A673 (cell line): ENCODE data around the gene IGFBP4.
"Not testable (repeated sequence)": the region's sequence is repeated elsewhere in the genome, so short reads cannot be mapped to it uniquely, and the experiment has no call there.

ENCODE experiments used
- EZH2 ChIP-seq: fragments of 200-600 bp; sonication (generic); IDR thresholded peaks from 2 replicates; pipeline ENCODE4 v1.6.1; 2017; ENCODE audit warnings: borderline replicate concordance, low read depth, mild to moderate bottlenecking, mixed read lengths, antibody characterized with exemption, low read length; ENCODE audit not compliant: poor library complexity, severe bottlenecking
- TF ChIP-seq, protein P1 (sequence below): fragments of 300-800, 200-600 bp; sonication (generic); conservative IDR thresholded peaks from 2 replicates; pipeline ENCODE4 v1.5.1; 2017; ENCODE audit warnings: low read depth, mild to moderate bottlenecking, antibody characterized with exemption, low read length, moderate library complexity, mixed read lengths

DNA sequence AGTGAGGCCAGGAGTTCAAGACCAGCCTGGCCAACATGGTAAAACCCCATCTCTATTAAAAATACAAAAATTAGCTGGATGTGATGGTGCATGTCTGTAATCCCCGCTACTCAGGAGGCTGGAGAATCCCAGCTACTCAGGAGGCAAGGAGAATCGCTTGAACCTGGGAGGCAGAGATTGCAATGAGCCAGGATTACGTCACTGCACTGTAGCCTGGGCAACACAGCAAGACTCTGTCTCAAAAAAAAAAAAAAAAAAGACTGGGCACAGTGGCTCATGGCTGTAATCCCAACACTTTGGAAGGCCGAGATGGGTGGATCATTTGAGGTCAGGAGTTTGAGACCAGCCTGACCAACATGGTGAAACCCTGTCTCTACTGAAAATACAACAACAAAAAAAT lies 33.7 kb upstream of the IGFBP4 start:
- TF ChIP-seq, protein P1, sequence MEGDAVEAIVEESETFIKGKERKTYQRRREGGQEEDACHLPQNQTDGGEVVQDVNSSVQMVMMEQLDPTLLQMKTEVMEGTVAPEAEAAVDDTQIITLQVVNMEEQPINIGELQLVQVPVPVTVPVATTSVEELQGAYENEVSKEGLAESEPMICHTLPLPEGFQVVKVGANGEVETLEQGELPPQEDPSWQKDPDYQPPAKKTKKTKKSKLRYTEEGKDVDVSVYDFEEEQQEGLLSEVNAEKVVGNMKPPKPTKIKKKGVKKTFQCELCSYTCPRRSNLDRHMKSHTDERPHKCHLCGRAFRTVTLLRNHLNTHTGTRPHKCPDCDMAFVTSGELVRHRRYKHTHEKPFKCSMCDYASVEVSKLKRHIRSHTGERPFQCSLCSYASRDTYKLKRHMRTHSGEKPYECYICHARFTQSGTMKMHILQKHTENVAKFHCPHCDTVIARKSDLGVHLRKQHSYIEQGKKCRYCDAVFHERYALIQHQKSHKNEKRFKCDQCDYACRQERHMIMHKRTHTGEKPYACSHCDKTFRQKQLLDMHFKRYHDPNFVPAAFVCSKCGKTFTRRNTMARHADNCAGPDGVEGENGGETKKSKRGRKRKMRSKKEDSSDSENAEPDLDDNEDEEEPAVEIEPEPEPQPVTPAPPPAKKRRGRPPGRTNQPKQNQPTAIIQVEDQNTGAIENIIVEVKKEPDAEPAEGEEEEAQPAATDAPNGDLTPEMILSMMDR, result not testable (repeated sequence)
- not testable (repeated sequence) for TF ChIP-seq EZH2
